Activated CD8-positive, alpha-beta memory T cell treated with anti-CD3 and anti-CD28 coated beads, Interleukin-2, amount 10 ng/mL, durations not matched to agents 7 days and 5 days (primary cell): ENCODE measurements around the gene FGGY. TPM values are rescaled to one million over a fixed set of nuclear protein-coding genes. Genes with fewer than 3 reads are reported as not detected.
A peak's percentile ranks its signal among the peaks of the same experiment; 100 is the strongest.
"Not testable (repeated sequence)": the region's sequence is repeated elsewhere in the genome, so short reads cannot be mapped to it uniquely, and the experiment has no call there.

Experiments
- ATAC-seq: fragments of 150-1000 bp; cut with Tn5 transposase; one replicate; pipeline ENCODE4 v1.10.0; 2021; ENCODE audit warnings: moderate library complexity
- CTCF ChIA-PET: fragments of 350-600 bp; sonication (Branson Sonifier 250); formaldehyde crosslinking; loops from one replicate; lab custom pipeline; 2021; ENCODE audit warnings: antibody characterized with exemption; lab: Charles Lee
- DNase-seq: peaks from one replicate; pipeline ENCODE4 v3.0.0-alpha.2; 2020
- H3K27ac Mint-ChIP-seq: one replicate; pipeline ENCODE4 v1.8.0; 2021; ENCODE audit warnings: mild to moderate bottlenecking, mixed read lengths
- H3K27me3 Mint-ChIP-seq: one replicate; pipeline ENCODE4 v1.8.0; 2021; ENCODE audit warnings: mixed read lengths
- H3K36me3 Mint-ChIP-seq: one replicate; pipeline ENCODE4 v1.8.0; 2021; ENCODE audit warnings: mild to moderate bottlenecking, mixed read lengths
- H3K4me1 Mint-ChIP-seq: one replicate; pipeline ENCODE4 v1.8.0; 2021; ENCODE audit warnings: mixed read lengths
- H3K4me3 Mint-ChIP-seq: one replicate; pipeline ENCODE4 v1.8.0; 2021; ENCODE audit warnings: mild to moderate bottlenecking, moderate library complexity, mixed read lengths
- H3K9me3 Mint-ChIP-seq: one replicate; pipeline ENCODE4 v1.8.0; 2022; ENCODE audit warnings: low read depth, mixed read lengths
- total RNA-seq, 2 experiments: library from RNA; stranded (reverse); gene quantifications; one replicate each; pipeline ENCODE4 v1.2.3, GENCODE V29; 2021

The FGGY gene
- total RNA-seq, 2 experiments from 2014 or later: 15.8 to 16.7 TPM

- Mint-ChIP-seq H3K4me1 (no peaks in the 10 kb centered on the region), H3K36me3 (peaks cover 5% of the 10 kb centered on the region), H3K4me3 (no peak overlapping the region), H3K27ac (no peak overlapping the region), H3K27me3 (no peaks in the 10 kb centered on the region), H3K9me3 (no peaks in the 10 kb centered on the region)
- DNase-seq (no peak), ATAC-seq (no peak)
- CTCF ChIA-PET: no interaction called here
Observed at GRCh38 chr1:59452559-59452958, 155.7 kb downstream of the FGGY start.

GRCh38 chr1:59453297-59453968 lies 156.5 kb downstream of the FGGY start:
- Mint-ChIP-seq H3K4me1 (no peaks in the 10 kb centered on the region), H3K4me3 (no peak overlapping the region), H3K36me3 (peaks cover 5% of the 10 kb centered on the region), H3K27me3 (no peaks in the 10 kb centered on the region), H3K27ac (no peak overlapping the region), H3K9me3 (no peaks in the 10 kb centered on the region)
- DNase-seq: no peak
- ATAC-seq: no peak
- CTCF ChIA-PET: no interaction called here

- H3K9me3 Mint-ChIP-seq: peaks cover 6% of the 10 kb centered on the region
- H3K27ac Mint-ChIP-seq: no peak overlapping the region
- DNase-seq (no peak), ATAC-seq (no peak)
- H3K36me3 Mint-ChIP-seq: peaks cover 10% of the 10 kb centered on the region
- CTCF ChIA-PET: no interaction called here
- H3K4me1 Mint-ChIP-seq: no peaks in the 10 kb centered on the region
- H3K4me3 Mint-ChIP-seq: no peak overlapping the region
- no peaks in the 10 kb centered on the region for H3K27me3 Mint-ChIP-seq
Observed at GRCh38 chr1:59455206-59455605, 158.3 kb downstream of the FGGY start.

GRCh38 chr1:59457786-59458185 lies 160.9 kb downstream of the FGGY start:
- H3K27me3 Mint-ChIP-seq: no peaks in the 10 kb centered on the region
- peaks cover 9% of the 10 kb centered on the region for H3K36me3 Mint-ChIP-seq
- H3K9me3 Mint-ChIP-seq: peaks cover 6% of the 10 kb centered on the region
- ATAC-seq: no peak
- no peak for DNase-seq
- CTCF ChIA-PET: no interaction called here
- H3K4me3 Mint-ChIP-seq: no peak overlapping the region
- no peak overlapping the region for H3K27ac Mint-ChIP-seq
- no peaks in the 10 kb centered on the region for H3K4me1 Mint-ChIP-seq

GRCh38 chr1:59458884-59459283 lies 162.0 kb downstream of the FGGY start:
- no peak overlapping the region for H3K27ac Mint-ChIP-seq
- peaks cover 9% of the 10 kb centered on the region for H3K36me3 Mint-ChIP-seq
- H3K4me3 Mint-ChIP-seq: no peak overlapping the region
- CTCF ChIA-PET: no interaction called here
- no peak for DNase-seq
- peaks cover 6% of the 10 kb centered on the region for H3K9me3 Mint-ChIP-seq
- H3K27me3 Mint-ChIP-seq: no peaks in the 10 kb centered on the region
- no peaks in the 10 kb centered on the region for H3K4me1 Mint-ChIP-seq
- ATAC-seq: no peak

- H3K27me3 Mint-ChIP-seq, CTCF ChIA-PET, DNase-seq, H3K27ac Mint-ChIP-seq, H3K4me1 Mint-ChIP-seq, H3K4me3 Mint-ChIP-seq, H3K36me3 Mint-ChIP-seq, ATAC-seq, H3K9me3 Mint-ChIP-seq: not testable (repeated sequence)
Observed at GRCh38 chr1:59462942-59463341, 166.0 kb downstream of the FGGY start.

GRCh38 chr1:59465478-59465877 lies 168.6 kb downstream of the FGGY start:
- ATAC-seq, H3K27ac Mint-ChIP-seq, DNase-seq, H3K4me3 Mint-ChIP-seq, H3K27me3 Mint-ChIP-seq, H3K4me1 Mint-ChIP-seq, CTCF ChIA-PET, H3K9me3 Mint-ChIP-seq: not testable (repeated sequence)
- peaks cover 11% of the 10 kb centered on the region for H3K36me3 Mint-ChIP-seq

GRCh38 chr1:59468828-59469428 lies 172.0 kb downstream of the FGGY start:
- Mint-ChIP-seq H3K27me3 (no peaks in the 10 kb centered on the region), H3K36me3 (peaks cover 24% of the 10 kb centered on the region), H3K9me3 (peaks cover 10% of the 10 kb centered on the region), H3K4me1 (peaks cover 6% of the 10 kb centered on the region), H3K27ac (no peak overlapping the region), H3K4me3 (no peak overlapping the region)
- ATAC-seq (no peak), DNase-seq (no peak)
- CTCF ChIA-PET: no interaction called here

GRCh38 chr1:59471991-59472570 lies 175.2 kb downstream of the FGGY start:
- Mint-ChIP-seq H3K9me3 (peaks cover 10% of the 10 kb centered on the region), H3K36me3 (peaks cover 29% of the 10 kb centered on the region), H3K4me1 (peaks cover 25% of the 10 kb centered on the region)
- H3K27ac Mint-ChIP-seq, CTCF ChIA-PET, H3K4me3 Mint-ChIP-seq, DNase-seq, H3K27me3 Mint-ChIP-seq, ATAC-seq: not testable (repeated sequence)

GRCh38 chr1:59473831-59474230 lies 176.9 kb downstream of the FGGY start:
- Mint-ChIP-seq H3K27ac (no peak overlapping the region), H3K4me1 (peaks cover 25% of the 10 kb centered on the region), H3K9me3 (peaks cover 9% of the 10 kb centered on the region), H3K36me3 (peaks cover 29% of the 10 kb centered on the region), H3K27me3 (no peaks in the 10 kb centered on the region), H3K4me3 (no peak overlapping the region)
- DNase-seq: no peak
- no peak for ATAC-seq
- CTCF ChIA-PET: no interaction called here

- no peak for ATAC-seq
- no peak for DNase-seq
- peaks cover 28% of the 10 kb centered on the region for H3K36me3 Mint-ChIP-seq
- H3K9me3 Mint-ChIP-seq: peaks cover 7% of the 10 kb centered on the region
- H3K4me1 Mint-ChIP-seq: peaks cover 25% of the 10 kb centered on the region
- CTCF ChIA-PET: no interaction called here
- H3K27ac Mint-ChIP-seq: no peak overlapping the region
- H3K4me3 Mint-ChIP-seq: no peak overlapping the region
- no peaks in the 10 kb centered on the region for H3K27me3 Mint-ChIP-seq
Observed at GRCh38 chr1:59474496-59474895, 177.6 kb downstream of the FGGY start.

GRCh38 chr1:59475737-59476136 lies 178.8 kb downstream of the FGGY start:
- ATAC-seq: no peak
- no peaks in the 10 kb centered on the region for H3K27me3 Mint-ChIP-seq
- H3K27ac Mint-ChIP-seq: peak overlapping the region; percentile 10
- H3K4me1 Mint-ChIP-seq: peaks cover 25% of the 10 kb centered on the region
- H3K4me3 Mint-ChIP-seq: no peak overlapping the region
- H3K36me3 Mint-ChIP-seq: peaks cover 22% of the 10 kb centered on the region
- DNase-seq: no peak
- H3K9me3 Mint-ChIP-seq: peaks cover 3% of the 10 kb centered on the region
- CTCF ChIA-PET: no interaction called here

GRCh38 chr1:59477286-59477685 lies 180.4 kb downstream of the FGGY start:
- CTCF ChIA-PET: no interaction called here
- H3K9me3 Mint-ChIP-seq: no peaks in the 10 kb centered on the region

GRCh38 chr1:59477867-59478266 lies 181.0 kb downstream of the FGGY start:
- peaks cover 28% of the 10 kb centered on the region for H3K4me1 Mint-ChIP-seq
- H3K36me3 Mint-ChIP-seq: peaks cover 9% of the 10 kb centered on the region
- CTCF ChIA-PET: no interaction called here
- no peak overlapping the region for H3K4me3 Mint-ChIP-seq
- no peak for ATAC-seq
- peak overlapping the region; percentile 74 for H3K27ac Mint-ChIP-seq
- no peak for DNase-seq
- H3K9me3 Mint-ChIP-seq: no peaks in the 10 kb centered on the region
- no peaks in the 10 kb centered on the region for H3K27me3 Mint-ChIP-seq

More at GRCh38 chr1:59477286-59477685, 180.4 kb downstream of the FGGY start:
- ATAC-seq (peak; percentile 91), DNase-seq (peak; percentile 85)
- Mint-ChIP-seq H3K4me3 (no peak overlapping the region), H3K36me3 (peaks cover 13% of the 10 kb centered on the region), H3K4me1 (peaks cover 28% of the 10 kb centered on the region), H3K27ac (peak overlapping the region; percentile 74), H3K27me3 (no peaks in the 10 kb centered on the region)
